Keratinocyte (primary cell): ENCODE results near the gene DPM2. TPM values are rescaled to one million over a fixed set of nuclear protein-coding genes. Genes with fewer than 3 reads are reported as not detected.
A peak's percentile ranks its signal among the peaks of the same experiment; 100 is the strongest.

Experiments used
- DNase-seq: peaks from one replicate; pipeline ENCODE4 v3.0.0-alpha.2; 2011; ENCODE audit warnings: low read depth, missing footprints, low spot score
- FAIRE-seq: peaks from 2 replicates; lab custom pipeline; 2011; peaks lifted over from hg19 to GRCh38; lab: Jason Lieb, UNC
- H2AFZ ChIP-seq: 2 replicates; pipeline ENCODE4 v1.6.0; 2012; ENCODE audit warnings: low read length, control low read depth, inconsistent platforms; ENCODE audit not compliant: control insufficient read depth
- H3K27ac ChIP-seq: 2 replicates; pipeline ENCODE4 v1.5.1; 2011; ENCODE audit warnings: low read length; ENCODE audit not compliant: control insufficient read depth, insufficient read depth
- H3K27me3 ChIP-seq: 3 replicates; pipeline ENCODE4 v1.6.0; 2011; ENCODE audit warnings: low read length; ENCODE audit not compliant: control insufficient read depth, insufficient read depth; ENCODE audit errors: extremely low read depth
- H3K36me3 ChIP-seq, 2 experiments: 2 replicates in 1 of 2; 3 replicates in 1 of 2; pipeline ENCODE4 v1.5.1; 2011; ENCODE audit warnings: low read length in 2 of 2, mild to moderate bottlenecking in 1 of 2; ENCODE audit not compliant: control insufficient read depth in 2 of 2, insufficient read depth in 2 of 2; ENCODE audit errors: extremely low read depth in 1 of 2
- H3K4me1 ChIP-seq: 3 replicates; pipeline ENCODE4 v1.5.1; 2011; ENCODE audit warnings: low read length; ENCODE audit not compliant: control insufficient read depth, insufficient read depth; ENCODE audit errors: extremely low read depth
- H3K4me2 ChIP-seq: 3 replicates; pipeline ENCODE4 v1.6.0; 2011; ENCODE audit warnings: low read depth, low read length; ENCODE audit not compliant: control insufficient read depth, insufficient read depth; ENCODE audit errors: extremely low read depth
- H3K4me3 ChIP-seq, 3 experiments: fragments of 200-600 bp in 1 of 3; sonication (generic) in 1 of 3; 2 replicates in 2 of 3; 3 replicates in 1 of 3; pipeline ENCODE4 v1.5.1; 2011 to 2016; ENCODE audit warnings: low read length in 3 of 3, mild to moderate bottlenecking in 3 of 3, control low read depth in 2 of 3, inconsistent platforms in 1 of 3, low read depth in 1 of 3, mixed read lengths in 1 of 3, mixed run types in 1 of 3, moderate library complexity in 1 of 3; ENCODE audit not compliant: control insufficient read depth in 2 of 3, insufficient read depth in 2 of 3; ENCODE audit errors: extremely low read depth in 1 of 3
- H3K79me2 ChIP-seq: 2 replicates; pipeline ENCODE4 v1.6.0; 2012; ENCODE audit warnings: low read length; ENCODE audit not compliant: control insufficient read depth, insufficient read depth
- H3K9ac ChIP-seq: 3 replicates; pipeline ENCODE4 v1.6.0; 2011; ENCODE audit warnings: low read length; ENCODE audit not compliant: control insufficient read depth, insufficient read depth; ENCODE audit errors: extremely low read depth
- H3K9me1 ChIP-seq: 3 replicates; pipeline ENCODE4 v1.6.0; 2011; ENCODE audit warnings: low read length; ENCODE audit not compliant: control insufficient read depth, insufficient read depth; ENCODE audit errors: extremely low read depth
- H3K9me3 ChIP-seq: 2 replicates; pipeline ENCODE4 v1.5.1; 2012; ENCODE audit warnings: low read depth, low read length; ENCODE audit not compliant: control insufficient read depth
- H4K20me1 ChIP-seq: 3 replicates; pipeline ENCODE4 v1.6.0; 2011; ENCODE audit warnings: low read length; ENCODE audit not compliant: control insufficient read depth, insufficient read depth; ENCODE audit errors: extremely low read depth
- CTCF ChIP-seq, 3 experiments: IDR thresholded peaks in 1 of 3; conservative IDR thresholded peaks in 1 of 3; optimal IDR thresholded peaks in 1 of 3; 2 replicates in 2 of 3; 3 replicates in 1 of 3; pipeline versions ENCODE3 to v1.5.1; 2011; ENCODE audit warnings: low read length in 3 of 3, mild to moderate bottlenecking in 3 of 3, moderate library complexity in 2 of 3, control low read depth in 1 of 3, inconsistent platforms in 1 of 3; ENCODE audit not compliant: insufficient read depth in 2 of 3; ENCODE audit errors: extremely low read depth in 1 of 3
- EZH2 ChIP-seq: IDR thresholded peaks from one replicate; pipeline ENCODE4 v1.6.1; 2012; ENCODE audit warnings: inconsistent platforms, mild to moderate bottlenecking, low read length, moderate library complexity
- dilution Hi-C: fragments of 300-500 bp; cut with MboI; formaldehyde crosslinking; loops from one replicate; pipeline ENCODE4 v1.7.0; 2020; ENCODE audit warnings: low sequenced_read_pairs; ENCODE audit not compliant: extremely low pct_ligation_motif_present
- polyA plus RNA-seq, 5 experiments: library from polyadenylated mRNA; depleted of rRNA in 3 of 5; stranded (reverse) in 3 of 5; stranded (forward) in 1 of 5; unstranded in 1 of 5; fragments of >200 nt; gene quantifications; 1 replicate in 1 of 5; 2 replicates in 3 of 5; 3 replicates in 1 of 5; pipeline versions ENCODE4 v1.2.1 to v1.2.3, GENCODE V29; 2011 to 2012; ENCODE audit warnings: missing spikeins in 2 of 5, low read depth in 1 of 5, low replicate concordance in 1 of 5

DPM2 gene
- polyA plus RNA-seq, 1 donor (not counting 4 experiments of a cell fraction or from before 2014, with no cell fraction given) = 31.1 TPM

GRCh38 chr9:127927201-127927987, 10.3 kb downstream of the DPM2 start:
- peak overlapping the region; percentile 77 for H3K4me2 ChIP-seq
- H3K79me2 ChIP-seq = no peaks in the 10 kb centered on the region
- DNase-seq (peak; percentile 52), FAIRE-seq (no peak)
- TF ChIP-seq CTCF (optimal IDR thresholded peaks at IDR 0.05 in 1 of 3, IDR thresholded peaks at IDR 0.05 in 1 of 3, conservative IDR thresholded peaks at IDR 0.05 in 1 of 3; ENCODE audit: extremely low read depth in 1 of 3, insufficient read depth in 2 of 3, low read length in 3 of 3) = no peak
- no peak for TF ChIP-seq EZH2
- peak overlapping the region; percentile 23 for H3K27ac ChIP-seq
- H3K9me3 ChIP-seq = no peaks in the 10 kb centered on the region
- H3K4me3 ChIP-seq = peak overlapping the region; percentile 48 to 66 (median 59)
- peaks cover 33% of the 10 kb centered on the region for H3K4me1 ChIP-seq
- dilution Hi-C loops = loop anchor here (25.0 kb wide), 1 partner anchor 135 kb away; the partner anchor contains the start of genes NAIF1 and SLC25A25
- no peaks in the 10 kb centered on the region for H3K27me3 ChIP-seq
- H3K36me3 ChIP-seq = no peaks in the 10 kb centered on the region
- peak overlapping the region; percentile 64 for H3K9ac ChIP-seq
- H3K9me1 ChIP-seq = no peaks in the 10 kb centered on the region
- no peaks in the 10 kb centered on the region for H4K20me1 ChIP-seq
- peak overlapping the region; percentile 35 for H2AFZ ChIP-seq

GRCh38 chr9:127926906-127927200, 10.8 kb downstream of the DPM2 start:
- Histone ChIP-seq H3K9me3 (no peaks in the 10 kb centered on the region), H4K20me1 (no peaks in the 10 kb centered on the region), H3K79me2 (no peaks in the 10 kb centered on the region), H3K9ac (peak overlapping the region; percentile 64), H3K27ac (peak overlapping the region; percentile 23), H3K4me2 (peak overlapping the region; percentile 71), H3K9me1 (no peaks in the 10 kb centered on the region), H3K36me3 (no peaks in the 10 kb centered on the region), H3K27me3 (no peaks in the 10 kb centered on the region), H3K4me1 (peaks cover 33% of the 10 kb centered on the region), H2AFZ (peak overlapping the region; percentile 35), H3K4me3 (peak overlapping the region; percentile 48 to 66 (median 59))
- FAIRE-seq (no peak), DNase-seq (no peak)
- dilution Hi-C loops = loop anchor here (25.0 kb wide), 1 partner anchor 135 kb away; the partner anchor contains the start of genes NAIF1 and SLC25A25
- TF ChIP-seq EZH2 (no peak), CTCF (optimal IDR thresholded peaks at IDR 0.05 in 1 of 3, IDR thresholded peaks at IDR 0.05 in 1 of 3, conservative IDR thresholded peaks at IDR 0.05 in 1 of 3; ENCODE audit: extremely low read depth in 1 of 3, insufficient read depth in 2 of 3, low read length in 3 of 3) (no peak)
